ENCODE measurements around the gene NAXE. TPM values are rescaled to one million over a fixed set of nuclear protein-coding genes. Genes with fewer than 3 reads are reported as not detected.

The NAXE gene
- total RNA-seq, 4 donors from 2014 or later = 25.1 to 104 (median 77.5) TPM

GRCh38 chr1:156553860-156554485, 37.6 kb upstream of the NAXE start:
- no peak for TF ChIP-seq CTCF (IDR thresholded peaks at IDR 0.05)
- no peak for TF ChIP-seq POLR2A (IDR thresholded peaks at IDR 0.05)
- TF ChIP-seq POLR2AphosphoS5 (IDR thresholded peaks at IDR 0.05) = peak in 2 of 3 donors; percentile 6 to 13
- TF ChIP-seq EP300 (IDR thresholded peaks at IDR 0.05; ENCODE audit: low read depth) = no peak
- in situ Hi-C loops (cut with MboI; ENCODE audit: low pct_ligation_motif_present in 1 of 4, low pct_unique_long_range_greater_than_20kb in 1 of 4, low sequenced_read_pairs in 3 of 4) (no loop called here), intact Hi-C loops (cut with DNase I; ENCODE audit: low total_unique reads) (no loop called here)
- DNase-seq = no peak
- Histone ChIP-seq H3K27me3 (no peaks in the 10 kb centered on the region), H3K4me3 (no peak overlapping the region), H3K4me1 (peaks cover 0 to 5% (median 0%) of the 10 kb centered on the region in 4 donors), H3K9me3 (no peaks in the 10 kb centered on the region), H3K27ac (no peak overlapping the region), H3K36me3 (no peaks in the 10 kb centered on the region)
- WGBS, 2 donors (ENCODE audit: low coverage in 1 of 2) = 87 to 88% methylated on average over 1 to 6 of the region's 6 CpGs

- TF ChIP-seq POLR2A (IDR thresholded peaks at IDR 0.05) = no peak
- TF ChIP-seq CTCF (IDR thresholded peaks at IDR 0.05) = no peak
- TF ChIP-seq POLR2AphosphoS5 (IDR thresholded peaks at IDR 0.05) = no peak
- TF ChIP-seq EP300 (IDR thresholded peaks at IDR 0.05; ENCODE audit: low read depth) = no peak
- in situ Hi-C loops (cut with MboI; ENCODE audit: low pct_ligation_motif_present in 1 of 4, low pct_unique_long_range_greater_than_20kb in 1 of 4, low sequenced_read_pairs in 3 of 4) (no loop called here), intact Hi-C loops (cut with DNase I; ENCODE audit: low total_unique reads) (no loop called here)
- peaks cover 0 to 5% (median 0%) of the 10 kb centered on the region in 4 donors for H3K4me1 ChIP-seq
- H3K27ac ChIP-seq = no peak overlapping the region
- no peak overlapping the region for H3K4me3 ChIP-seq
- 79 to 86% methylated on average over 7 to 8 of the region's 8 CpGs for WGBS, 2 donors (ENCODE audit: low coverage in 1 of 2)
- no peak for DNase-seq
- no peaks in the 10 kb centered on the region for H3K36me3 ChIP-seq
- H3K9me3 ChIP-seq = no peaks in the 10 kb centered on the region
- H3K27me3 ChIP-seq = no peaks in the 10 kb centered on the region
These were observed 36.6 kb upstream of the NAXE start for GRCh38 chr1:156554971-156555370.

GRCh38 chr1:156555715-156556114, 35.9 kb upstream of the NAXE start:
- intact Hi-C loops (cut with DNase I; ENCODE audit: low total_unique reads) (no loop called here), in situ Hi-C loops (cut with MboI; ENCODE audit: low pct_ligation_motif_present in 1 of 4, low pct_unique_long_range_greater_than_20kb in 1 of 4, low sequenced_read_pairs in 3 of 4) (no loop called here)
- DNase-seq = no peak
- H3K4me3 ChIP-seq = no peak overlapping the region
- peaks cover 0 to 5% (median 0%) of the 10 kb centered on the region in 4 donors for H3K4me1 ChIP-seq
- no peaks in the 10 kb centered on the region for H3K27me3 ChIP-seq
- H3K36me3 ChIP-seq = no peaks in the 10 kb centered on the region
- H3K27ac ChIP-seq = no peak overlapping the region
- 0 to 61% methylated on average over 1 to 2 of the region's 2 CpGs for WGBS, 2 donors (ENCODE audit: low coverage in 1 of 2)
- no peak for TF ChIP-seq CTCF (IDR thresholded peaks at IDR 0.05)
- H3K9me3 ChIP-seq = no peaks in the 10 kb centered on the region

- Histone ChIP-seq H3K9me3 (no peaks in the 10 kb centered on the region), H3K4me3 (no peak overlapping the region), H3K27ac (no peak overlapping the region), H3K4me1 (peaks cover 0 to 5% (median 0%) of the 10 kb centered on the region in 4 donors), H3K36me3 (no peaks in the 10 kb centered on the region), H3K27me3 (no peaks in the 10 kb centered on the region)
- DNase-seq = no peak
- in situ Hi-C loops (cut with MboI; ENCODE audit: low pct_ligation_motif_present in 1 of 4, low pct_unique_long_range_greater_than_20kb in 1 of 4, low sequenced_read_pairs in 3 of 4) (no loop called here), intact Hi-C loops (cut with DNase I; ENCODE audit: low total_unique reads) (no loop called here)
- TF ChIP-seq CTCF (IDR thresholded peaks at IDR 0.05) = no peak
- TF ChIP-seq POLR2AphosphoS5 (IDR thresholded peaks at IDR 0.05) = no peak
- no peak for TF ChIP-seq EP300 (IDR thresholded peaks at IDR 0.05; ENCODE audit: low read depth)
- TF ChIP-seq POLR2A (IDR thresholded peaks at IDR 0.05) = no peak
- WGBS, 2 donors (ENCODE audit: low coverage in 1 of 2) = 85 to 100% methylated on average over 1 to 8 of the region's 9 CpGs
These were observed 35.2 kb upstream of the NAXE start for GRCh38 chr1:156556354-156556753.
